K562 (cell line): ENCODE measurements around the gene DYRK4. TPM values are rescaled to one million over a fixed set of nuclear protein-coding genes. Genes with fewer than 3 reads are reported as not detected.

ENCODE experiments used
- ATAC-seq: fragments of 200-7000 bp; cut with Tn5 transposase; 3 replicates; pipeline ENCODE4 v1.9.1; 2020; ENCODE audit warnings: moderate library complexity
- BruUV-seq: library from RNA; stranded (reverse); fragments of 400-500 nt; replicated peaks from 2 replicates; lab custom pipeline; 2021; lab: Mats Ljungman, UMichigan
- CTCF ChIA-PET: fragments of 300-600 bp; formaldehyde crosslinking; extraction: SDS; loops from one replicate; lab custom pipeline; 2021; ENCODE audit warnings: low intra/inter-chr PET ratio; lab: Yijun Ruan, JAX
- POLR2A ChIA-PET: fragments of 300-600, 350-650 bp; sonication (Branson Sonifier 250); formaldehyde crosslinking; extraction: SDS; loops from one replicate; lab custom pipeline; 2021; ENCODE audit warnings: antibody characterized with exemption, inconsistent platforms; lab: Yijun Ruan, JAX
- DNase-seq, 4 experiments: peaks; one replicate each; pipeline versions ENCODE4 v3.0.0 to v3.0.0-alpha.2; 2011 to 2018; ENCODE audit warnings: low spot score in 3 of 4, mixed read lengths in 3 of 4; ENCODE audit errors: extremely low read depth in 1 of 4
- FAIRE-seq: peaks from 2 replicates; lab custom pipeline; 2011; peaks lifted over from hg19 to GRCh38; lab: Jason Lieb, UNC
- H2AFZ ChIP-seq: 2 replicates; pipeline ENCODE4 v1.6.0; 2011; ENCODE audit warnings: low read depth, low read length, control low read depth, inconsistent platforms
- H3K27ac ChIP-seq: fragments of 200-600 bp; 3 replicates; pipeline ENCODE4 v1.8.0; 2011; ENCODE audit warnings: low read depth, mild to moderate bottlenecking, control low read depth, inconsistent platforms, low read length, moderate library complexity, mixed read lengths; ENCODE audit errors: extremely low read depth
- H3K27me3 ChIP-seq, 2 experiments: fragments of 300-600 bp in 1 of 2; 2 replicates in 1 of 2; 3 replicates in 1 of 2; pipeline versions ENCODE4 v1.6.0 to v1.8.0; 2011; ENCODE audit warnings: inconsistent platforms in 2 of 2, low read length in 2 of 2, mild to moderate bottlenecking in 1 of 2, mixed read lengths in 1 of 2, moderate library complexity in 1 of 2; ENCODE audit not compliant: control insufficient read depth in 2 of 2, insufficient read depth in 2 of 2
- H3K36me3 ChIP-seq: fragments of 300-600 bp; 3 replicates; pipeline ENCODE4 v1.8.0; 2011; ENCODE audit warnings: mild to moderate bottlenecking, low read length, inconsistent platforms; ENCODE audit not compliant: control insufficient read depth, insufficient read depth
- H3K4me1 ChIP-seq, 2 experiments: fragments of 200-600 bp in 1 of 2; replicated peaks in 1 of 2; 2 replicates in 1 of 2; 3 replicates in 1 of 2; pipeline versions ENCODE4 v1.5.1 to v1.8.0; 2011; ENCODE audit warnings: inconsistent platforms in 2 of 2, low read length in 2 of 2, mild to moderate bottlenecking in 1 of 2, mixed read lengths in 1 of 2, moderate library complexity in 1 of 2; ENCODE audit not compliant: control insufficient read depth in 2 of 2, insufficient read depth in 2 of 2
- H3K4me2 ChIP-seq: 2 replicates; pipeline ENCODE4 v1.6.1; 2011; ENCODE audit warnings: low read length, control low read depth, inconsistent platforms, mixed read lengths; ENCODE audit not compliant: insufficient read depth
- H3K4me3 ChIP-seq: fragments of 200-600 bp; sonication (generic), shearing (Covaris generic); 2 replicates; pipeline ENCODE4 v1.5.1; 2016; ENCODE audit warnings: control low read depth, inconsistent platforms
- H3K79me2 ChIP-seq: fragments of 200-600 bp; 3 replicates; pipeline ENCODE4 v1.8.0; 2011; ENCODE audit warnings: low read length, inconsistent platforms; ENCODE audit not compliant: control insufficient read depth, insufficient read depth
- H3K9ac ChIP-seq, 2 experiments: 2 replicates each; pipeline versions ENCODE4 v1.6.0 to v1.6.1; 2011; ENCODE audit warnings: low read depth in 2 of 2, low read length in 2 of 2, control low read depth in 1 of 2, inconsistent platforms in 1 of 2, mild to moderate bottlenecking in 1 of 2, mixed read lengths in 1 of 2; ENCODE audit not compliant: insufficient read depth in 1 of 2
- H3K9me1 ChIP-seq: one replicate; pipeline ENCODE4 v1.6.0; 2011; ENCODE audit warnings: inconsistent platforms, mild to moderate bottlenecking, low read length, moderate library complexity; ENCODE audit not compliant: control insufficient read depth, insufficient read depth
- H3K9me3 ChIP-seq: replicated peaks from 2 replicates; pipeline ENCODE4 v1.5.1; 2011; ENCODE audit warnings: low read depth, low read length, inconsistent platforms; ENCODE audit not compliant: control insufficient read depth, insufficient read depth
- H4K20me1 ChIP-seq: replicated peaks from 2 replicates; pipeline ENCODE4 v1.6.1; 2011; ENCODE audit warnings: low read length, inconsistent platforms, mixed read lengths; ENCODE audit not compliant: control insufficient read depth, insufficient read depth
- HNRNPLL ChIP-seq: fragments of 200-400 bp; formaldehyde crosslinking; IDR thresholded peaks from 2 replicates; pipeline ENCODE4 v1.6.1; 2017; ENCODE audit warnings: low read length, low read depth, mild to moderate bottlenecking; ENCODE audit not compliant: poor library complexity, severe bottlenecking
- KLF1 ChIP-seq: fragments of 450-650 bp; IDR thresholded peaks from 2 replicates; pipeline ENCODE4 v1.6.1; 2016; ENCODE audit warnings: missing genetic modification characterization, missing compliant biosample characterization
- KLF6 ChIP-seq: fragments of 250-450 bp; sonication (Bioruptor Pico); IDR thresholded peaks from 2 replicates; pipeline ENCODE4 v1.4.0; 2020; ENCODE audit warnings: mild to moderate bottlenecking, moderate library complexity, borderline replicate concordance
- NCOA6 ChIP-seq: fragments of 450-650 bp; IDR thresholded peaks from 2 replicates; pipeline ENCODE4 v1.6.1; 2017; ENCODE audit warnings: mild to moderate bottlenecking
- NEUROD1 ChIP-seq: fragments of 150-350 bp; IDR thresholded peaks from 2 replicates; pipeline ENCODE4 v1.6.1; 2014; ENCODE audit warnings: borderline replicate concordance, low read length, low read depth; ENCODE audit not compliant: partially characterized antibody
- RBM34 ChIP-seq: fragments of 200-400 bp; formaldehyde crosslinking; IDR thresholded peaks from 2 replicates; pipeline ENCODE4 v1.6.1; 2018; ENCODE audit warnings: low read length, borderline replicate concordance; ENCODE audit not compliant: insufficient read depth
- SMAD1 ChIP-seq: fragments of 150-350 bp; IDR thresholded peaks from 2 replicates; pipeline ENCODE4 v1.6.1; 2014; ENCODE audit warnings: low read length, low read depth; ENCODE audit not compliant: partially characterized antibody
- SMARCA5 ChIP-seq: fragments of 450-650 bp; IDR thresholded peaks from 2 replicates; pipeline ENCODE4 v1.6.1; 2016
- SREBF2 ChIP-seq: sonication (generic); formaldehyde crosslinking; IDR thresholded peaks from 2 replicates; pipeline ENCODE4 v1.4.0; 2020; ENCODE audit warnings: mild to moderate bottlenecking, missing genetic modification reagents
- TEAD2 ChIP-seq: fragments of 450-650 bp; IDR thresholded peaks from 2 replicates; pipeline ENCODE4 v1.6.1; 2016; ENCODE audit warnings: missing genetic modification characterization, control low read depth, missing compliant biosample characterization
- WGBS: fragments of 100-300 bp; shearing (Covaris generic); methylation state at CpG from one replicate; pipeline ENCODE4 v1.1.6; 2016; ENCODE audit warnings: low coverage, mixed read lengths; ENCODE audit not compliant: insufficient coverage; ENCODE audit errors: missing lambda C conversion rate; 5-methylcytosine and 5-hydroxymethylcytosine counted together
- in situ Hi-C: fragments of 300-500 bp; cut with MboI; formaldehyde crosslinking; loops from 4 replicates; pipeline ENCODE4 v1.15.0; 2018; ENCODE audit warnings: inconsistent platforms, mixed read lengths
- intact Hi-C: fragments of 100-400 bp; cut with micrococcal nuclease; formaldehyde crosslinking; loops from 2 replicates; pipeline ENCODE4 v1.14.2; 2022
- polyA plus RNA-seq, 8 experiments: library from polyadenylated mRNA; depleted of rRNA in 4 of 8; stranded (reverse) in 5 of 8; unstranded in 3 of 8; fragments of >200 nt; fragmentation: Nextera tagmentation in 2 of 8; fragmentation: Illumina TruSeq in 1 of 8; extraction: Ambion mirVana in 2 of 8; extraction: Trizol in 1 of 8; gene quantifications; 2 replicates each; pipeline versions ENCODE4 v1.2.1 to v1.2.3, GENCODE V29; 2011 to 2014; ENCODE audit warnings: inconsistent platforms in 1 of 8, missing spikeins in 1 of 8
- total RNA-seq, 7 experiments: library from RNA; depleted of rRNA in 6 of 7; stranded (reverse); fragments of >200 nt in 6 of 7; fragmentation: Illumina TruSeq in 2 of 7; extraction: Trizol in 2 of 7; gene quantifications; 2 replicates each; pipeline versions ENCODE4 v1.2.1 to v1.2.3, GENCODE V29; 2011 to 2021; ENCODE audit warnings: low replicate concordance in 1 of 7
- TF ChIP-seq, protein P1 (sequence below): sonication (generic); IDR thresholded peaks from 2 replicates; pipeline ENCODE4 v1.6.1; 2016
- TF ChIP-seq, protein P2 (sequence below): IDR thresholded peaks from 3 replicates; pipeline ENCODE4 v1.6.1; 2011; ENCODE audit warnings: borderline replicate concordance, mild to moderate bottlenecking, moderate library complexity; ENCODE audit not compliant: insufficient read length; ENCODE audit errors: extremely low read depth
- TF ChIP-seq, protein P3 (sequence below): fragments of 450-650 bp; IDR thresholded peaks from 2 replicates; pipeline ENCODE4 v1.6.1; 2017; ENCODE audit warnings: antibody characterized with exemption
- TF ChIP-seq, protein P4 (sequence below): fragments of 450-650 bp; formaldehyde crosslinking; IDR thresholded peaks from 2 replicates; pipeline ENCODE4 v1.4.0; 2022; ENCODE audit warnings: mild to moderate bottlenecking, moderate library complexity
- TF ChIP-seq, protein P5 (sequence below): fragments of 250-450 bp; sonication (Bioruptor Pico); IDR thresholded peaks from 2 replicates; pipeline ENCODE4 v1.5.1; 2021; ENCODE audit warnings: mild to moderate bottlenecking

Gene DYRK4
- total and polyA plus RNA-seq, 9 of the 15 experiments (the other 6 are each of a cell fraction or from before 2014, with no cell fraction given) = 13.4 to 37.4 (median 22.2) TPM

DNA sequence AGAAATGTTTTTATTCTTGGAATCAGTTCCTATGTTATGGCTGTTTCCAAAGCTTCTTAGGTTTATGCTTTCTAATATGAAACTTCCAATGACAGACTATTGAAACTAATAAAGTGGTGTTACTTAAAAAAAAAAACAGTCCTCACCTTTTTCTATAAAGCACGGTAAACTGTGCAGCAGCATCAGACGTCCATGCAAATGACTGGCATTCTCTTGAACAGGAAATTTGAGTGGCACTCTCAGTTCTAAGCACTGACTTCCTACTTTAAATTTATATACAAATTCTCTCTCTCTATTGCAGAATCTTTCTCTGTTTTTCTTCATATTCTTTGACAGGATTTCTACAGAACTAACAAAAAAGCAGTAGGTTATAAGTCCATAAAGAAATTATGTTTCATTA lies 26.1 kb upstream of the DYRK4 start:
- Histone ChIP-seq H3K4me3 (no peak overlapping the region), H3K9me3 (no peaks in the 10 kb centered on the region), H3K4me2 (no peak overlapping the region), H3K36me3 (peaks cover 33% of the 10 kb centered on the region; the same call in 2 of the 3 replicates), H3K27me3 (no peaks in the 10 kb centered on the region), H3K9ac (no peak overlapping the region), H2AFZ (no peak overlapping the region), H3K4me1 (peaks cover 0 to 2% of the 10 kb centered on the region in 2 experiments; a peak in 1 of 5 replicates), H3K79me2 (peaks cover 44% of the 10 kb centered on the region), H4K20me1 (no peaks in the 10 kb centered on the region; the same call in 1 of the 2 replicates), H3K9me1 (no peaks in the 10 kb centered on the region), H3K27ac (no peak overlapping the region)
- ATAC-seq (no peak), DNase-seq (no peak), FAIRE-seq (no peak)
- in situ Hi-C loops = no loop called here
- WGBS = 51% methylated on average over 2 of the region's 2 CpGs
- BruUV-seq = no TSS peak
- POLR2A ChIA-PET = no interaction called here
- intact Hi-C loops = no loop called here
- CTCF ChIA-PET = no interaction called here
- TF ChIP-seq KLF1 (tag) = no peak
- no peak for TF ChIP-seq NCOA6
- no peak for TF ChIP-seq TEAD2
- no peak for TF ChIP-seq SMAD1
- TF ChIP-seq, protein P1, sequence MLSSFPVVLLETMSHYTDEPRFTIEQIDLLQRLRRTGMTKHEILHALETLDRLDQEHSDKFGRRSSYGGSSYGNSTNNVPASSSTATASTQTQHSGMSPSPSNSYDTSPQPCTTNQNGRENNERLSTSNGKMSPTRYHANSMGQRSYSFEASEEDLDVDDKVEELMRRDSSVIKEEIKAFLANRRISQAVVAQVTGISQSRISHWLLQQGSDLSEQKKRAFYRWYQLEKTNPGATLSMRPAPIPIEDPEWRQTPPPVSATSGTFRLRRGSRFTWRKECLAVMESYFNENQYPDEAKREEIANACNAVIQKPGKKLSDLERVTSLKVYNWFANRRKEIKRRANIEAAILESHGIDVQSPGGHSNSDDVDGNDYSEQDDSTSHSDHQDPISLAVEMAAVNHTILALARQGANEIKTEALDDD = no peak
- TF ChIP-seq, protein P2, sequence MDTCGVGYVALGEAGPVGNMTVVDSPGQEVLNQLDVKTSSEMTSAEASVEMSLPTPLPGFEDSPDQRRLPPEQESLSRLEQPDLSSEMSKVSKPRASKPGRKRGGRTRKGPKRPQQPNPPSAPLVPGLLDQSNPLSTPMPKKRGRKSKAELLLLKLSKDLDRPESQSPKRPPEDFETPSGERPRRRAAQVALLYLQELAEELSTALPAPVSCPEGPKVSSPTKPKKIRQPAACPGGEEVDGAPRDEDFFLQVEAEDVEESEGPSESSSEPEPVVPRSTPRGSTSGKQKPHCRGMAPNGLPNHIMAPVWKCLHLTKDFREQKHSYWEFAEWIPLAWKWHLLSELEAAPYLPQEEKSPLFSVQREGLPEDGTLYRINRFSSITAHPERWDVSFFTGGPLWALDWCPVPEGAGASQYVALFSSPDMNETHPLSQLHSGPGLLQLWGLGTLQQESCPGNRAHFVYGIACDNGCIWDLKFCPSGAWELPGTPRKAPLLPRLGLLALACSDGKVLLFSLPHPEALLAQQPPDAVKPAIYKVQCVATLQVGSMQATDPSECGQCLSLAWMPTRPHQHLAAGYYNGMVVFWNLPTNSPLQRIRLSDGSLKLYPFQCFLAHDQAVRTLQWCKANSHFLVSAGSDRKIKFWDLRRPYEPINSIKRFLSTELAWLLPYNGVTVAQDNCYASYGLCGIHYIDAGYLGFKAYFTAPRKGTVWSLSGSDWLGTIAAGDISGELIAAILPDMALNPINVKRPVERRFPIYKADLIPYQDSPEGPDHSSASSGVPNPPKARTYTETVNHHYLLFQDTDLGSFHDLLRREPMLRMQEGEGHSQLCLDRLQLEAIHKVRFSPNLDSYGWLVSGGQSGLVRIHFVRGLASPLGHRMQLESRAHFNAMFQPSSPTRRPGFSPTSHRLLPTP = no peak
- TF ChIP-seq KLF6 (CRISPR knock-in tag) = no peak
- TF ChIP-seq, protein P3, sequence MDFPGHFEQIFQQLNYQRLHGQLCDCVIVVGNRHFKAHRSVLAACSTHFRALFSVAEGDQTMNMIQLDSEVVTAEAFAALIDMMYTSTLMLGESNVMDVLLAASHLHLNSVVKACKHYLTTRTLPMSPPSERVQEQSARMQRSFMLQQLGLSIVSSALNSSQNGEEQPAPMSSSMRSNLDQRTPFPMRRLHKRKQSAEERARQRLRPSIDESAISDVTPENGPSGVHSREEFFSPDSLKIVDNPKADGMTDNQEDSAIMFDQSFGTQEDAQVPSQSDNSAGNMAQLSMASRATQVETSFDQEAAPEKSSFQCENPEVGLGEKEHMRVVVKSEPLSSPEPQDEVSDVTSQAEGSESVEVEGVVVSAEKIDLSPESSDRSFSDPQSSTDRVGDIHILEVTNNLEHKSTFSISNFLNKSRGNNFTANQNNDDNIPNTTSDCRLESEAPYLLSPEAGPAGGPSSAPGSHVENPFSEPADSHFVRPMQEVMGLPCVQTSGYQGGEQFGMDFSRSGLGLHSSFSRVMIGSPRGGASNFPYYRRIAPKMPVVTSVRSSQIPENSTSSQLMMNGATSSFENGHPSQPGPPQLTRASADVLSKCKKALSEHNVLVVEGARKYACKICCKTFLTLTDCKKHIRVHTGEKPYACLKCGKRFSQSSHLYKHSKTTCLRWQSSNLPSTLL = no peak
- TF ChIP-seq NEUROD1 = no peak
- no peak for TF ChIP-seq RBM34
- TF ChIP-seq, protein P4, sequence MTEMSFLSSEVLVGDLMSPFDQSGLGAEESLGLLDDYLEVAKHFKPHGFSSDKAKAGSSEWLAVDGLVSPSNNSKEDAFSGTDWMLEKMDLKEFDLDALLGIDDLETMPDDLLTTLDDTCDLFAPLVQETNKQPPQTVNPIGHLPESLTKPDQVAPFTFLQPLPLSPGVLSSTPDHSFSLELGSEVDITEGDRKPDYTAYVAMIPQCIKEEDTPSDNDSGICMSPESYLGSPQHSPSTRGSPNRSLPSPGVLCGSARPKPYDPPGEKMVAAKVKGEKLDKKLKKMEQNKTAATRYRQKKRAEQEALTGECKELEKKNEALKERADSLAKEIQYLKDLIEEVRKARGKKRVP (CRISPR knock-in tag) = no peak
- no peak for TF ChIP-seq SMARCA5
- no peak for TF ChIP-seq HNRNPLL
- TF ChIP-seq, protein P5, sequence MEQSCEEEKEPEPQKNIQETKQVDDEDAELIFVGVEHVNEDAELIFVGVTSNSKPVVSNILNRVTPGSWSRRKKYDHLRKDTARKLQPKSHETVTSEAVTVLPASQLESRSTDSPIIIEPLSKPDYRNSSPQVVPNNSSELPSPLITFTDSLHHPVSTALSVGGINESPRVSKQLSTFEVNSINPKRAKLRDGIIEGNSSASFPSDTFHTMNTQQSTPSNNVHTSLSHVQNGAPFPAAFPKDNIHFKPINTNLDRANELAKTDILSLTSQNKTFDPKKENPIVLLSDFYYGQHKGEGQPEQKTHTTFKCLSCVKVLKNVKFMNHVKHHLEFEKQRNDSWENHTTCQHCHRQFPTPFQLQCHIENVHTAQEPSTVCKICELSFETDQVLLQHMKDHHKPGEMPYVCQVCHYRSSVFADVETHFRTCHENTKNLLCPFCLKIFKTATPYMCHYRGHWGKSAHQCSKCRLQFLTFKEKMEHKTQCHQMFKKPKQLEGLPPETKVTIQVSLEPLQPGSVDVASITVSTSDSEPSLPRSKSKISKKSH = no peak
- TF ChIP-seq SREBF2 (CRISPR knock-in tag) = no peak
